C4-2B (cell line): ENCODE results near the gene TXNRD3.

Experiments used
- H3K27ac ChIP-seq: fragments of 450-650 bp; 2 replicates; pipeline ENCODE4 v1.5.1; 2017
- CTCF ChIP-seq: fragments of 450-650 bp; conservative IDR thresholded peaks from 2 replicates; pipeline ENCODE4 v1.5.1; 2017; ENCODE audit warnings: mild to moderate bottlenecking
- ZFX ChIP-seq: fragments of 450-650 bp; IDR thresholded peaks from 2 replicates; pipeline ENCODE4 v1.6.1; 2017

Gene TXNRD3

GRCh38 chr3:126658584-126658983, 3.7 kb upstream of the TXNRD3 start:
- TF ChIP-seq CTCF (no peak), ZFX (no peak)

GRCh38 chr3:126657901-126658300, 3.0 kb upstream of the TXNRD3 start:
- no peak overlapping the region for H3K27ac ChIP-seq
- no peak for TF ChIP-seq ZFX
- TF ChIP-seq CTCF, result no peak

More at GRCh38 chr3:126658584-126658983, 3.7 kb upstream of the TXNRD3 start:
- no peak overlapping the region for H3K27ac ChIP-seq

GRCh38 chr3:126656371-126657134, 1.6 kb upstream of the TXNRD3 start:
- no peak overlapping the region for H3K27ac ChIP-seq
- TF ChIP-seq ZFX (no peak), CTCF (no peak)

- no peak for TF ChIP-seq CTCF
- TF ChIP-seq ZFX, result no peak
- no peak overlapping the region for H3K27ac ChIP-seq
Measured at GRCh38 chr3:126655887-126656286, 963 bp upstream of the TXNRD3 start.

- H3K27ac ChIP-seq, result no peak overlapping the region
- no peak for TF ChIP-seq ZFX
- no peak for TF ChIP-seq CTCF
Measured at GRCh38 chr3:126649556-126650092, 5.3 kb downstream of the TXNRD3 start.

GRCh38 chr3:126646674-126647073, 8.2 kb downstream of the TXNRD3 start:
- H3K27ac ChIP-seq, result no peak overlapping the region
- no peak for TF ChIP-seq CTCF
- TF ChIP-seq ZFX, result no peak

- TF ChIP-seq ZFX (no peak), CTCF (no peak)
- no peak overlapping the region for H3K27ac ChIP-seq
Measured at GRCh38 chr3:126644615-126645014, 10.3 kb downstream of the TXNRD3 start.
